ENCODE results near the gene SPTLC1.

- TF ChIP-seq NFYB (CRISPR knock-in tag; IDR thresholded peaks at IDR 0.05) (no peak), HDAC6 (IDR thresholded peaks at IDR 0.05; ENCODE audit: low read depth, low read length) (no peak), RBAK (CRISPR knock-in tag; IDR thresholded peaks at IDR 0.05) (no peak), HCFC1 (IDR thresholded peaks at IDR 0.05; ENCODE audit: low read depth, low read length) (no peak), MEF2D (CRISPR knock-in tag; IDR thresholded peaks at IDR 0.05) (no peak), POLR2A (IDR thresholded peaks at IDR 0.05; ENCODE audit: insufficient read depth in 1 of 2, low read depth in 2 of 2, low read length in 2 of 2) (no peak), KLF6 (CRISPR knock-in tag; IDR thresholded peaks at IDR 0.05) (no peak), PRPF4 (IDR thresholded peaks at IDR 0.05; ENCODE audit: low read depth, low read length, poor library complexity, severe bottlenecking) (no peak), PHF21A (CRISPR knock-in tag; IDR thresholded peaks at IDR 0.05) (no peak)
Measured at GRCh38 chr9:92122800-92123199, 7.6 kb upstream of the SPTLC1 start.
